H1 (cell line): ENCODE measurements around the gene EDEM1.

ENCODE experiments used
- CHD1 ChIP-seq: IDR thresholded peaks from 2 replicates; pipeline ENCODE4 v1.6.1; 2012; ENCODE audit warnings: low read depth, low read length, improper control_type of control experiment
- EP300 ChIP-seq, 2 experiments: IDR thresholded peaks; 1 replicate in 1 of 2; 2 replicates in 1 of 2; pipeline ENCODE4 v1.6.1; 2011 to 2012; ENCODE audit warnings: low read depth in 2 of 2, low read length in 2 of 2, mild to moderate bottlenecking in 2 of 2, borderline replicate concordance in 1 of 2, inconsistent platforms in 1 of 2, moderate library complexity in 1 of 2
- EZH2 ChIP-seq: fragments of 200-600 bp; sonication (generic); IDR thresholded peaks from 2 replicates; pipeline ENCODE4 v1.7.1; 2012; ENCODE audit warnings: low read depth, mild to moderate bottlenecking, moderate library complexity, low read length, inconsistent platforms; ENCODE audit not compliant: severe bottlenecking
- RFX5 ChIP-seq: IDR thresholded peaks from 2 replicates; pipeline ENCODE4 v1.6.1; 2011; ENCODE audit warnings: low read depth, low read length, improper control_type of control experiment, borderline replicate concordance
- TF ChIP-seq, protein P1 (sequence below), 3 experiments: IDR thresholded peaks; 1 replicate in 2 of 3; 2 replicates in 1 of 3; pipeline versions ENCODE4 v1.5.1 to v1.6.1; 2011; ENCODE audit warnings: low read length in 3 of 3, mild to moderate bottlenecking in 3 of 3, inconsistent platforms in 2 of 3, low read depth in 1 of 3, moderate library complexity in 1 of 3; ENCODE audit not compliant: insufficient read depth in 1 of 3; ENCODE audit errors: control extremely low read depth in 1 of 3
- TF ChIP-seq, protein P2 (sequence below): fragments of 300-600 bp; sonication (generic); IDR thresholded peaks from 2 replicates; pipeline ENCODE4 v1.7.1; 2012; ENCODE audit warnings: low read length, moderate library complexity, mild to moderate bottlenecking, inconsistent platforms; ENCODE audit not compliant: insufficient replicate concordance

DNA sequence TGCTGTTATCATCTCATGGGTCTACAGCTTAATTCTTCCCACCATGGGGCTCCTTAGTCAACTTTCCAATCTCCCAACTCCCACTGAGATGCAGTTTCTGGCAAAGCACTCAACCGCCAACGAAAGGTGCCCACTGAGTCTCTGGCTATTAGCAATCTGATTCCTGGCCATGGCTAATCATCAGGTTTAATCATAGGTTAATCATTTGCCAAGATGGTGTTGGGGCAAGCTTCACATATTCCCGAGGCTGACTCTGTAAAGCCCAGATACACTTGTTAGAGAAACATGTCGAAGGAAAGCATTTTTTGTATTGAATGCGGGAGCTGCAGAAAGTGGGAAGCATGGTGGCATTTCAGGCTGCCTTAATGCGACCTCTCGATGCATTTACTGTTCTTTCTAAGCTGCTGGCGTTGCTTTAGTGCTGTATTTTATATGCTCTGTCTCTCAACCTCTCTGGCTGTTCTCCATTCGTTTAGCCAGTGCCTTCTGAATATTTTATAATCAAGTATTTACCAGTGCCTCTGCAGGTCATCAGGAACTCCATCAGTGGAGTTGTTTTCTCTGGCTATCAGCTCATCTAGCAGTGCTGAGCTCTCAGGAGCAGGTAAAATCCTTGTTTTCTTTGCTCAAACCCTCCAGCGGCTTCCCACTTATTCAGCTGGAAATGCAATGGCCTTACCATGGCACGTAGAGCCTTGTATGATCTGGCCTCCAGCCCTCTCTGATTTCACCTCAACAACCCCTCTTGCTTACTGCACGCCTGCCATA, 67.0 kb downstream of the EDEM1 start:
- no peak for TF ChIP-seq RFX5
- TF ChIP-seq, protein P1, sequence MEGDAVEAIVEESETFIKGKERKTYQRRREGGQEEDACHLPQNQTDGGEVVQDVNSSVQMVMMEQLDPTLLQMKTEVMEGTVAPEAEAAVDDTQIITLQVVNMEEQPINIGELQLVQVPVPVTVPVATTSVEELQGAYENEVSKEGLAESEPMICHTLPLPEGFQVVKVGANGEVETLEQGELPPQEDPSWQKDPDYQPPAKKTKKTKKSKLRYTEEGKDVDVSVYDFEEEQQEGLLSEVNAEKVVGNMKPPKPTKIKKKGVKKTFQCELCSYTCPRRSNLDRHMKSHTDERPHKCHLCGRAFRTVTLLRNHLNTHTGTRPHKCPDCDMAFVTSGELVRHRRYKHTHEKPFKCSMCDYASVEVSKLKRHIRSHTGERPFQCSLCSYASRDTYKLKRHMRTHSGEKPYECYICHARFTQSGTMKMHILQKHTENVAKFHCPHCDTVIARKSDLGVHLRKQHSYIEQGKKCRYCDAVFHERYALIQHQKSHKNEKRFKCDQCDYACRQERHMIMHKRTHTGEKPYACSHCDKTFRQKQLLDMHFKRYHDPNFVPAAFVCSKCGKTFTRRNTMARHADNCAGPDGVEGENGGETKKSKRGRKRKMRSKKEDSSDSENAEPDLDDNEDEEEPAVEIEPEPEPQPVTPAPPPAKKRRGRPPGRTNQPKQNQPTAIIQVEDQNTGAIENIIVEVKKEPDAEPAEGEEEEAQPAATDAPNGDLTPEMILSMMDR (IDR thresholded peaks at IDR 0.05; ENCODE audit: control extremely low read depth in 1 of 3, insufficient read depth in 1 of 3, low read depth in 1 of 3, low read length in 3 of 3): no peak
- TF ChIP-seq EP300 (IDR thresholded peaks at IDR 0.05; ENCODE audit: borderline replicate concordance in 1 of 2, low read depth in 2 of 2, low read length in 2 of 2): no peak
- TF ChIP-seq EZH2: no peak
- no peak for TF ChIP-seq CHD1
- TF ChIP-seq, protein P2, sequence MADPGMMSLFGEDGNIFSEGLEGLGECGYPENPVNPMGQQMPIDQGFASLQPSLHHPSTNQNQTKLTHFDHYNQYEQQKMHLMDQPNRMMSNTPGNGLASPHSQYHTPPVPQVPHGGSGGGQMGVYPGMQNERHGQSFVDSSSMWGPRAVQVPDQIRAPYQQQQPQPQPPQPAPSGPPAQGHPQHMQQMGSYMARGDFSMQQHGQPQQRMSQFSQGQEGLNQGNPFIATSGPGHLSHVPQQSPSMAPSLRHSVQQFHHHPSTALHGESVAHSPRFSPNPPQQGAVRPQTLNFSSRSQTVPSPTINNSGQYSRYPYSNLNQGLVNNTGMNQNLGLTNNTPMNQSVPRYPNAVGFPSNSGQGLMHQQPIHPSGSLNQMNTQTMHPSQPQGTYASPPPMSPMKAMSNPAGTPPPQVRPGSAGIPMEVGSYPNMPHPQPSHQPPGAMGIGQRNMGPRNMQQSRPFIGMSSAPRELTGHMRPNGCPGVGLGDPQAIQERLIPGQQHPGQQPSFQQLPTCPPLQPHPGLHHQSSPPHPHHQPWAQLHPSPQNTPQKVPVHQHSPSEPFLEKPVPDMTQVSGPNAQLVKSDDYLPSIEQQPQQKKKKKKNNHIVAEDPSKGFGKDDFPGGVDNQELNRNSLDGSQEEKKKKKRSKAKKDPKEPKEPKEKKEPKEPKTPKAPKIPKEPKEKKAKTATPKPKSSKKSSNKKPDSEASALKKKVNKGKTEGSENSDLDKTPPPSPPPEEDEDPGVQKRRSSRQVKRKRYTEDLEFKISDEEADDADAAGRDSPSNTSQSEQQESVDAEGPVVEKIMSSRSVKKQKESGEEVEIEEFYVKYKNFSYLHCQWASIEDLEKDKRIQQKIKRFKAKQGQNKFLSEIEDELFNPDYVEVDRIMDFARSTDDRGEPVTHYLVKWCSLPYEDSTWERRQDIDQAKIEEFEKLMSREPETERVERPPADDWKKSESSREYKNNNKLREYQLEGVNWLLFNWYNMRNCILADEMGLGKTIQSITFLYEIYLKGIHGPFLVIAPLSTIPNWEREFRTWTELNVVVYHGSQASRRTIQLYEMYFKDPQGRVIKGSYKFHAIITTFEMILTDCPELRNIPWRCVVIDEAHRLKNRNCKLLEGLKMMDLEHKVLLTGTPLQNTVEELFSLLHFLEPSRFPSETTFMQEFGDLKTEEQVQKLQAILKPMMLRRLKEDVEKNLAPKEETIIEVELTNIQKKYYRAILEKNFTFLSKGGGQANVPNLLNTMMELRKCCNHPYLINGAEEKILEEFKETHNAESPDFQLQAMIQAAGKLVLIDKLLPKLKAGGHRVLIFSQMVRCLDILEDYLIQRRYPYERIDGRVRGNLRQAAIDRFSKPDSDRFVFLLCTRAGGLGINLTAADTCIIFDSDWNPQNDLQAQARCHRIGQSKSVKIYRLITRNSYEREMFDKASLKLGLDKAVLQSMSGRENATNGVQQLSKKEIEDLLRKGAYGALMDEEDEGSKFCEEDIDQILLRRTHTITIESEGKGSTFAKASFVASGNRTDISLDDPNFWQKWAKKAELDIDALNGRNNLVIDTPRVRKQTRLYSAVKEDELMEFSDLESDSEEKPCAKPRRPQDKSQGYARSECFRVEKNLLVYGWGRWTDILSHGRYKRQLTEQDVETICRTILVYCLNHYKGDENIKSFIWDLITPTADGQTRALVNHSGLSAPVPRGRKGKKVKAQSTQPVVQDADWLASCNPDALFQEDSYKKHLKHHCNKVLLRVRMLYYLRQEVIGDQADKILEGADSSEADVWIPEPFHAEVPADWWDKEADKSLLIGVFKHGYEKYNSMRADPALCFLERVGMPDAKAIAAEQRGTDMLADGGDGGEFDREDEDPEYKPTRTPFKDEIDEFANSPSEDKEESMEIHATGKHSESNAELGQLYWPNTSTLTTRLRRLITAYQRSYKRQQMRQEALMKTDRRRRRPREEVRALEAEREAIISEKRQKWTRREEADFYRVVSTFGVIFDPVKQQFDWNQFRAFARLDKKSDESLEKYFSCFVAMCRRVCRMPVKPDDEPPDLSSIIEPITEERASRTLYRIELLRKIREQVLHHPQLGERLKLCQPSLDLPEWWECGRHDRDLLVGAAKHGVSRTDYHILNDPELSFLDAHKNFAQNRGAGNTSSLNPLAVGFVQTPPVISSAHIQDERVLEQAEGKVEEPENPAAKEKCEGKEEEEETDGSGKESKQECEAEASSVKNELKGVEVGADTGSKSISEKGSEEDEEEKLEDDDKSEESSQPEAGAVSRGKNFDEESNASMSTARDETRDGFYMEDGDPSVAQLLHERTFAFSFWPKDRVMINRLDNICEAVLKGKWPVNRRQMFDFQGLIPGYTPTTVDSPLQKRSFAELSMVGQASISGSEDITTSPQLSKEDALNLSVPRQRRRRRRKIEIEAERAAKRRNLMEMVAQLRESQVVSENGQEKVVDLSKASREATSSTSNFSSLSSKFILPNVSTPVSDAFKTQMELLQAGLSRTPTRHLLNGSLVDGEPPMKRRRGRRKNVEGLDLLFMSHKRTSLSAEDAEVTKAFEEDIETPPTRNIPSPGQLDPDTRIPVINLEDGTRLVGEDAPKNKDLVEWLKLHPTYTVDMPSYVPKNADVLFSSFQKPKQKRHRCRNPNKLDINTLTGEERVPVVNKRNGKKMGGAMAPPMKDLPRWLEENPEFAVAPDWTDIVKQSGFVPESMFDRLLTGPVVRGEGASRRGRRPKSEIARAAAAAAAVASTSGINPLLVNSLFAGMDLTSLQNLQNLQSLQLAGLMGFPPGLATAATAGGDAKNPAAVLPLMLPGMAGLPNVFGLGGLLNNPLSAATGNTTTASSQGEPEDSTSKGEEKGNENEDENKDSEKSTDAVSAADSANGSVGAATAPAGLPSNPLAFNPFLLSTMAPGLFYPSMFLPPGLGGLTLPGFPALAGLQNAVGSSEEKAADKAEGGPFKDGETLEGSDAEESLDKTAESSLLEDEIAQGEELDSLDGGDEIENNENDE: no peak
